HG02885 (cell line): ENCODE results near the gene C22orf39.
A peak's percentile ranks its signal among the peaks of the same experiment; 100 is the strongest.

ENCODE experiments used
- ATAC-seq: cut with Tn5 transposase; IDR thresholded peaks from one replicate; pipeline ENCODE4 v1.9.1; 2021; ENCODE audit warnings: mild to moderate bottlenecking; ENCODE audit not compliant: unreplicated experiment, poor library complexity

C22orf39 gene

DNA sequence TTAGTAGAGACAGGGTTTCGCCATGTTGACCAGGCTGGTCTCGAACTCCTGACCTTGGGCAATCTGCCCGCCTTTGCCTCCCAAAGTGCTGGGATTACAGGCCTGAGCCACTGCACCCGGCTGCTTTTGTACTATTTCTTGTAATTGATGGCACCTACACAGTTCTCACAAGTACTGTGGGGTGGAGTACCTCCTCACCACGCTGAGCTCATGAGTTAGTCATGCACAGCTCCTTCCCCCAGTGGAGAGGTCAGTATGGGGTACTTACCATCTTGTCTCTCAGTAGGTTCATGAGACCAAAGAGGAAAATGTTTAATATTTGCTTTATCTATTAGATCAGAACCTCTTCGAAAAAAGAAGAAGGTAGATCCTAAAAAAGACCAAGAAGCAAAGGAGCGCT is 13.1 kb downstream of the C22orf39 start:
- ATAC-seq: no peak

- ATAC-seq: peak; percentile 76
Measured at GRCh38 chr22:19432133-19432851, 15.2 kb downstream of the C22orf39 start, which contains the start of gene MRPL40. TSS of gene MRPL40 (plus strand) at chr22:19432545. CDS start at chr22:19432555, 10 bp downstream.

GRCh38 chr22:19431649-19432132 is 15.8 kb downstream of the C22orf39 start, which contains the start of gene HIRA:
TSS of gene HIRA (minus strand) at chr22:19431733. CDS start at chr22:19431476, 257 bp downstream.
- ATAC-seq: peak; percentile 47

- peak; percentile 7 for ATAC-seq
Measured at GRCh38 chr22:19430890-19431541, 16.5 kb downstream of the C22orf39 start.

DNA sequence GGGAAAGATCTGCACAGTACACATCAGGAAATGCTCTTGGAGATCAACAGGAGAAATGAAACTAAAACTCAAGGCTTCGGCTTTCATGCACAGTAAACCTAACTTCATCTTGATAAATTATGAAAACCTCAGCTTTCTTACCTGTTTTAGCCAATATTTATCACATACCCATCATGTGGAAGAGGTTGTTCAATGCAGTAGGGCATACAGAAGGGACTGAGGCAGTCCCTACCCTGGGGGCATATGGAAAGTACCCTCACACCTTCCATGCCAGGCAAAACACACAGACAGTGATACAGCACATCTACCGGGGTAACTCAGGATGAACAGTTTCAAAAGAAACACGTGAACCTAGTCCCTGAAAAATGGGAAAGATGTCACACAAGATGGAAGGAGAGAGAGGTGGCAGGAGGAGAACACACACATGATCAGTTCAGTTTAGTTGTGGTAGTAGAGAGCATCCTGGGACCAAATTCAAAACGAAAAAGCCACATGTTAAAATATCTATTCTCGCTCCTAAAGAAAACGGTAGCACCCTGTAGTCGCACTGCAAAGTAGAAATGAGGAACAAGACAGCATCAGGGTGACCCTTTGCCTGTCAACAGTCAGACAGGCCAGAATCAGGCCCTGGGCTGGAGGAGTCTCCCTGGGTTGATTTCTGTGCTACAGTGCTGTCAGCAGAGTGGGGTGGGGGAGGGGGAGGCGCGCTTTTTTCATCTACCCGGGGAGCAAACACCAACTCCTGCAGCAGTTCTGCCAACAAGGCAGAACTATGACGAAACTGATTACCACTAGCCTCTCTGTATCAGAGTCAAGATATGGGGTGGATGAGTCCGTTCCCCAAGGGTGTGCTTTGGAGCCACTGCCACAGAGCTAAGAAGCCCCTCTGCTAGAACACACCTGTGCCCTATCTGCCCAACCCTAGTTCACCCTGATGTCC is 17.3 kb downstream of the C22orf39 start:
- no peak for ATAC-seq

- no peak for ATAC-seq
Measured at GRCh38 chr22:19424186-19424500, 23.4 kb downstream of the C22orf39 start.

DNA sequence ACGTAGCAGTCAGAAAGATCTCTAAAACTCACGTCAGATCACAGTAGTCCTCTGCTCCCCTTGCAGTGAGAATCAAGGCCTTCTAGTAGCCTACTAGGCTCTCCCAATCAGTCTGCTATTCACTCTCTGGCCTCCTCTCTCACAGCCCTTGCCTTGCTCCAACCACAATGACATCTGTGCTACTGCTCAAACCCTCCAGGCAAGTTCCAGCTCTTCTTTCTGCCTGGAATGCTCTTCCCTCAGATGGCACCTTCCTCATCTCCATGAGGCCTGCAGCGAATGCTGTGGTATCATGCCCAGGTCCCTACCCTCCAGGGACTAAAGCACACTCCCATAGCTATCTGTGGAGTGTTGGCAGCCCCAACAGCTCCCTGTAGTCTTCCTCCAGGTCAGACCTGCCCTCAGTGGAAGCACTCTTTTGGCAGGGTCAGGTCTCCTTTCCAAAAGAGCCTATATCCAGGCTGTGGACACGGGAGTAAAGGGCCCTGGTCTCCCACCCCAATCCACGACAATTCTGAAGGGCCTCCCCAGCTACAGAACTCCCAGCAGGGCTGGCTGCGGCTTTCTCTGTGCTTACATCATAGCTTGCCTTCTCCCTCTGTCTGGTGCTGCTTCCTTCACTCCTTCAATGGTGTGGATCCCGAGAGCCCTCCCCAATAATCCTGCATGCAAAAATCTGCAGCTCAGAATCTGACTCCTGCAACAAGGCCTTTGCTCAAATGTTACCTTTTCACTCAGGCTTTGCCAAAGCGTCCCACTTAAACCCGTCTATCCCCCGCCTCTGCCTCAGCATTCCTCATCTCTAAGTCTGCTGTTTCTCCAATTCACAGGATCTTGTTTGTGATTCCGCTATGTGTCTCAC is 24.8 kb downstream of the C22orf39 start:
- no peak for ATAC-seq

DNA sequence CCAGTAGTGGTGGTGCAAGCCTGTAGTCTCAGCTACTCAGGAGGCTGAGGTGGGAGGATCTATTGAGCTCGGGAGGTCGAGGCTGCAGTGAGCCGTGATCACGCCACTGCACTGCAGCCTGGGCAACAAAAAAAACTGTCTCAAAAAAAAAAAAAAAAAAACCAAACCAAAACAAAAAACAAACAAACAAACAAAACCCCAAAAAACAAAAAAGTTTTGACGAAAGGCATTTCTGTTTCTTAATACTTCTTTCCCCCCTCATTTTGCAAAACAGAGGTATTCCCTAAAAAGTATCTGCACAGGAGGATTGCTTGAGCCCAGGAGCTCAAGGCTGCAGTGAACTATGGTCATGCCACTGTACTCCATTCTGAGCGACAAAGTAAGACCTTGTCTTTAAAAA is 27.2 kb downstream of the C22orf39 start:
- no peak for ATAC-seq

GRCh38 chr22:19419464-19420178 is 27.9 kb downstream of the C22orf39 start:
- ATAC-seq: no peak

DNA sequence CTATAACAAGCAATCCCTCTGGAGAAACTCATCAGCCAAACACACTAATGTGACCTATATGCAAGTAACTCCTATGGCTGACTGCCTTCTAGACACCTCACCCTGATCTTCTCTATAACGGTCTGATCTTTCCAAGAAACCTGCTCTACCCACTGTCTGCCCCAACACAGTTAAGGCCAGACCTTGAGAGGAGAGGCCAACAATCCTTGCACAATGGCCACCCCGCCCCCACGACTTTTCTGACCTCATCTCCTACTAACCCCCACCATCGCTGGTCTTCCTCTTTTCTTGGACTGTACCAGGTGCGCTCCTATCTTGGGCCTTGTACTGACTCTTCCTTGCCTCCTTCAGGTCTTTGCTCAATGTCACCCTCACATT is 28.4 kb downstream of the C22orf39 start:
- ATAC-seq: no peak

- no peak for ATAC-seq
Measured at GRCh38 chr22:19412923-19413322, 34.6 kb downstream of the C22orf39 start.

DNA sequence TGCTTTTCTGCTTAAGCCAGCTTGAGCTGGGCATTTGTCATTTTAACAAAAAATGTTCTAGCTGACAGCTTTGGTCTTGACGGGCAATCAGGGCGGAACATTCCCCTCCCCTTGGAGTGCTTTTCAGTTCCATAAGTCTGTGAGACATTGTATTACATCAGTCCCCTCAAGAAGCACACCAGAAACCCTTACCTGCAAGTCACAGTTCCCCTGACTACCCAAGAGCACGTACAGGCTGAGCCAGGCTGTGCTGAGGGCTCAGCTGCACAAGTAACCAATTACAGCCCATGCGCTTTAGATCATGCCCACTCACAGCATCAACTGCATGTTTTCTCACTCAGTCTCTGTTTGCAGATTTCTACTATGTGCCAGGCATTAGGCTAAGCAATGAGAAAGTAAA is 35.0 kb downstream of the C22orf39 start:
- no peak for ATAC-seq

DNA sequence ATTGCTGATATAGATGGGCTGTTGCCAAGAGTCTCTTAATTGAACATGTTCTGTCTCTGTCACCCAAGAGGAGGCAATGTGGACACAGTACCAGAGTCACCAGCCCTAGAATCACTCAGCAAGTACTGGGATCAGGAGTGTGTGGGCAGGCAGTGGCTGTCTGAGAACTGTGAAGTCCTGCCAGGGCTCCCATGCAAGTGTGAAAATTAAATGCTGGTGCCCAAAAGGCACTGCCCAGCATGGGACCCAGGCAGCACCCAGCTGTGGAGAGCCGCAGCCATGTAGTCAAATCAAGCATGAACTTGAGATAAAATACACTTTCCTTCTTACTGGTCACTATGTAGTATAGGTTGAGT is 35.8 kb downstream of the C22orf39 start:
- no peak for ATAC-seq

DNA sequence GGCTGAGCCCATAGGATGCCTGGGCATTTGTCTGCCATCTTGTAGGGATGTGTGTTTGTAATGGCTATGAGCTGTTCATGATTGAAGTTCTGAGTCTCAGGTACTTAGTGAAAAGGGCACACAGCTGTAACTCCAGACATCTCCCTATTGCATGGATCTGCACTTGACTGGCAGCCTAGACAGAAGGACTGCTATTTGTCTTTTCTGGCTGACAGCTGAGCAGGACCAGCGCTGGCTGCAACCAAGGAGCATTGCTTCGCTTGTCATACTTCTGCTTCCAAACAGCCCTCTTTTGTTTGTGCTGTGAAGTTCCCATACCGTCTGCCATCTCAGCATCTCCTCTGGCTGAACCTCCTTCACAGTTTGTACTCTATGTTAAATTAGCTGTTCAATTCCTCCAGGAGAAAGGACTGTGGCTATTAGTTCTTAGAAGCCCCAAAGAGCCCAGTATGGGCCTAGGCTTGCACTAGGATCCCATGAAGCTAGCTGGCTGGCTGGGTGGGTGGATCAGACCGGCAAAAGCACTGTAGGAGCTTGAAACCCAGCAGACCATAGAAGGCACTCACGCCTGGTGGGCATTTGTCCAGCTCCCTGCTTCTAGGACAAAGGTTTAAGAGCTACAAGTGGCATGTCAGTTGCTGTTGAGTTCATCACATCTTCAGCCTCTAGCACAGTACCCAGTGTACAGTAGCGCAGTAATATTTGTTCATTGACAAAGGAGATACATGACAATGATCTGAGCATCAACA is 36.4 kb downstream of the C22orf39 start:
- no peak for ATAC-seq

DNA sequence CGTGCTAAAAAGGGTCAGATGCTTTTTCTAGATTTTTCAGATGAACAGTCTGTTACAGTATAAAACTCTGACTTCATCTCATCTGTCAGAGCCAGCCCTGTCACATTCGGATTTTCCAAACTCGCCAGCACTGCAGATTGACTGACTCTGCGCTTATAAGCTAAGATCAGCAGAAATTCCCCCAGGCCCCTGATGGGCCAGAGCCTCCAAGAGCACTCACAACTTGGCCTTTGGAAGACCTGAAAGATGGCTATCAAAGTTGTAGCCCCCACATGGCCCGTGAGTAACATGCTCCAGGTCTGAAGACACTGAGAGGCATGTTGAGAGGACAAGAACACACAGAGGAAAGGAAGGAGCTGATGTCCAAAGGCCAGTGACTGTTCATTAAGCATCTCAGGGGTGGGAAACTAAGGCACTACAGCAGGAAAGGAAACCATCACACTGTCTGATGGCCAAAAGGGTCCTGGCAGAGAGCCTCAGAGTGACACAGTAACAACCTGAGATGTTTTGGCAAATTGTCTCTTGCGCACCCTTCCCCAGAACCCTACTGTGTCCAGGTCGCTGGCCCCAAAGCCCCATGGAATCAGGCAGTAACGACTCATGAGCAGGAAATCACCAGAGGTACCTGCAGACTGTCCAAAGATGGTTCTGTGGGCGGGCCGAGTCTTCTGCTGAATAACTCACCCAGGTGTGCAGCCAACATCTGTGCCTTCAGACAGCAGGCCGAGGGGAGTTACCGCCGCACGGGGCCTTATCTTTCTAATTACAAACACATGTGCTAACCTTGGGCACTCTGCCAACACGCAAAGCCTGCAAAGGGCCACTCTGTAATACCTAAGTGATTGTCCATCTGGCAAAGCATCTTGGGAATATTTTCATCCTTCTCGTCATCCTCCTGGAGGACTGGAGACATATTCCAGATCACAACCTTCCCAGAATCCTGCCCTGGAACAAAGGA is 39.6 kb downstream of the C22orf39 start:
- no peak for ATAC-seq

DNA sequence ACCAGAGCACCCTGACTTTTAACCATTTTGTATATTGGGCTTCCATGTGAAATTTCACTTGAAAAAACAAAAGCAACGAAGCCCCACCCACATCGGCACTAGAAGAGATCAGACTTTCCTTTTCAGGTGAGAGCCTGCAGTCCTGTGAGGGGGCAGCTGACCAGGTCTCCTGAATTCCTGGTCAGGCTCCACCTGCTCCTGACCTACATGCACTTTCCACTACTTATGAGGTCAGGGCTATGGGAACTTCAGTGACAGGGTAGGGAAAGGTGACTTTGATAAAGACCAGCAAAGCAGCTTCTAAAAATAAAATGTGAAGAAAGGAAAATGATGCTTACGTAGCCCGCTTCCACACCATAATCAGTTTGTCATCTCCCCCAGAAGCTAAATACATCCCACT is 40.7 kb downstream of the C22orf39 start:
- no peak for ATAC-seq

GRCh38 chr22:19406281-19406811 is 41.2 kb downstream of the C22orf39 start:
- ATAC-seq: no peak
